Cardiac muscle cell (in vitro differentiated cells and primary cell): ENCODE results near the gene DHX38. TPM values are rescaled to one million over a fixed set of nuclear protein-coding genes. Genes with fewer than 3 reads are reported as not detected.

Source experiments
- DNase-seq, 2 donors: peaks; one replicate each; pipeline versions ENCODE4 v3.0.0 to v3.0.0-alpha.2; 2010 to 2017; ENCODE audit warnings: low read depth in 1 of 2, low spot score in 1 of 2
- H3K27ac ChIP-seq: fragments of 200-600 bp; sonication (generic); 2 replicates; pipeline ENCODE4 v1.5.1; 2016
- H3K27me3 ChIP-seq: fragments of 200-600 bp; sonication (generic); 2 replicates; pipeline ENCODE4 v1.6.0; 2016; ENCODE audit warnings: control low read depth
- H3K36me3 ChIP-seq: fragments of 200-600 bp; sonication (generic); 2 replicates; pipeline ENCODE4 v1.5.1; 2016; ENCODE audit warnings: control low read depth
- H3K4me1 ChIP-seq: fragments of 200-600 bp; sonication (generic); 2 replicates; pipeline ENCODE4 v1.8.1; 2017; ENCODE audit warnings: low read depth, mild to moderate bottlenecking, mixed run types
- H3K4me3 ChIP-seq: fragments of 200-600 bp; sonication (generic); 2 replicates; pipeline ENCODE4 v1.5.1; 2016; ENCODE audit warnings: mild to moderate bottlenecking
- H3K9me3 ChIP-seq: fragments of 200-600 bp; sonication (generic); 2 replicates; pipeline ENCODE4 v1.5.1; 2017; ENCODE audit warnings: low read depth, mild to moderate bottlenecking, control low read depth
- polyA plus RNA-seq: library from polyadenylated mRNA; unstranded; fragments of >200 nt; fragmentation: Nextera tagmentation; extraction: Ambion mirVana; gene quantifications from 2 replicates; pipeline ENCODE4 v1.2.1, GENCODE V29; 2016
- total RNA-seq: library from RNA; depleted of rRNA; stranded (reverse); fragments of >200 nt; gene quantifications from 2 replicates; pipeline ENCODE4 v1.2.3, GENCODE V29; 2016
- TF ChIP-seq, protein P1 (sequence below): IDR thresholded peaks from 2 replicates; pipeline ENCODE4 v1.5.1; 2012; ENCODE audit warnings: low read depth, mild to moderate bottlenecking, low read length

DHX38 gene
- total and polyA plus RNA-seq, 2 experiments from 2014 or later: 26.2 to 39.4 TPM

DNA sequence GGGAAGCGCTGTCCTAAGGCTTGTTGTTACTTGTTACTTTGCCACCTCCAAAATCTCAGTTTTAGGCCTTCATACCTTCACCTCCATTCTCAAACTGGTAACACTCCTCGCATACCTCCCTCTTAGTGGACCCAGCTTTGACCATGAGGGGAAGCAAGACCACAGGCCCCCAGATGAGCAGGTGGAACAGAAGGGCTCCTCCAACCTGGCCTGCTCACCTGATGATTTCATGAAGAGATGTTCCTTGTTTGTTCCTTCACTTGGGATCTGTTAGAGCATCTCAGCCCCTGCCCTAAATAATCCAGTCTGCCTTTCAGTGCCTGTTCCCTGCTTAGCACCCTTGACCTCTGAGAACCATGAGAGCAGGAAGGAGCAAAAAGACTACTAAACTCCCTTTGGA lies 28.7 kb downstream of the DHX38 start:
- no peaks in the 10 kb centered on the region for H3K27me3 ChIP-seq
- H3K9me3 ChIP-seq: no peaks in the 10 kb centered on the region
- no peak for DNase-seq
- TF ChIP-seq, protein P1, sequence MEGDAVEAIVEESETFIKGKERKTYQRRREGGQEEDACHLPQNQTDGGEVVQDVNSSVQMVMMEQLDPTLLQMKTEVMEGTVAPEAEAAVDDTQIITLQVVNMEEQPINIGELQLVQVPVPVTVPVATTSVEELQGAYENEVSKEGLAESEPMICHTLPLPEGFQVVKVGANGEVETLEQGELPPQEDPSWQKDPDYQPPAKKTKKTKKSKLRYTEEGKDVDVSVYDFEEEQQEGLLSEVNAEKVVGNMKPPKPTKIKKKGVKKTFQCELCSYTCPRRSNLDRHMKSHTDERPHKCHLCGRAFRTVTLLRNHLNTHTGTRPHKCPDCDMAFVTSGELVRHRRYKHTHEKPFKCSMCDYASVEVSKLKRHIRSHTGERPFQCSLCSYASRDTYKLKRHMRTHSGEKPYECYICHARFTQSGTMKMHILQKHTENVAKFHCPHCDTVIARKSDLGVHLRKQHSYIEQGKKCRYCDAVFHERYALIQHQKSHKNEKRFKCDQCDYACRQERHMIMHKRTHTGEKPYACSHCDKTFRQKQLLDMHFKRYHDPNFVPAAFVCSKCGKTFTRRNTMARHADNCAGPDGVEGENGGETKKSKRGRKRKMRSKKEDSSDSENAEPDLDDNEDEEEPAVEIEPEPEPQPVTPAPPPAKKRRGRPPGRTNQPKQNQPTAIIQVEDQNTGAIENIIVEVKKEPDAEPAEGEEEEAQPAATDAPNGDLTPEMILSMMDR: no peak
- H3K4me1 ChIP-seq: no peaks in the 10 kb centered on the region
- H3K4me3 ChIP-seq: no peak overlapping the region
- no peak overlapping the region for H3K27ac ChIP-seq
- no peaks in the 10 kb centered on the region for H3K36me3 ChIP-seq

DNA sequence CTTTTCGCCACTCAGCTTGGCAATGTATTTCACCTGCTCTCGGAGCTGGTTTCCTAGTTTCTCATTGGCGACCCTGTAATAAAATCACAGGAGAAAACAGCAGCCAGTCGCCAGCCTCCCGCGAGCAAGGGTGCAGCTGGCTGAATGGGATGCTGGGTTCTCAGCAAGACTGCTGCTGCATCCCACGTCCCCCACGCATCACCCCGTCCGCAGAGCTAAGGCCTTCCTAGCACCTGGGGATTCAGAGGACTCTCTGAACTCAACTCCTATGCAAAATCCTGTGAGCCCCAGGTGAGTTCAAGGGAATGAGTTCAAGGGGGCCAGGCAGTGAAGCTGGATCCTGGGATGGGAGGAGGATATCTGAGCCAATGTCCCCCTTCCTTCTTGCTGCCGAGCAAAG lies 29.3 kb downstream of the DHX38 start:
- Histone ChIP-seq H3K4me1 (no peaks in the 10 kb centered on the region), H3K9me3 (no peaks in the 10 kb centered on the region), H3K36me3 (no peaks in the 10 kb centered on the region), H3K27ac (no peak overlapping the region), H3K4me3 (no peak overlapping the region), H3K27me3 (no peaks in the 10 kb centered on the region)
- no peak for DNase-seq
- TF ChIP-seq, protein P1: no peak

DNA sequence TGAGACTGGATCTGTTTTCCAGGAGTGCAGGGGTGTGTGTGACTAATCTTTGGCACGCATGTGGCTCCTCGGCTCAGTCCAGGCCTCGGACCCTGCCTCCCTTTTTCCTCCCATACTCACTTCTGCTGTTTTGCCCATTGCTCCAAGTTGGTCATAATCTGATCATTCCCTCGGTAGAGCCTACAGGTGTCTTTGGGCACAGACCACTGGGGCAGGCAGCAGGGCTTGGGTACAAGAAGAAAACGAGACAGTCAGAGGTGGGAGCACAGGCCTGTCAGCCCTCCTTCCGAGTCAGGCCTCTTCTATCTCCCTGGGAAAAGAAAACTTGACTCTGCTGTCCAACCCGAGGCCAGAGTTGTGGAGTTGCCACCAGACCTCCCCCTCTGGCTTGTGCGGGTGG lies 29.8 kb downstream of the DHX38 start:
- Histone ChIP-seq H3K36me3 (no peaks in the 10 kb centered on the region), H3K4me3 (no peak overlapping the region), H3K9me3 (no peaks in the 10 kb centered on the region), H3K27ac (no peak overlapping the region), H3K27me3 (no peaks in the 10 kb centered on the region), H3K4me1 (no peaks in the 10 kb centered on the region)
- TF ChIP-seq, protein P1: no peak
- DNase-seq: no peak

DNA sequence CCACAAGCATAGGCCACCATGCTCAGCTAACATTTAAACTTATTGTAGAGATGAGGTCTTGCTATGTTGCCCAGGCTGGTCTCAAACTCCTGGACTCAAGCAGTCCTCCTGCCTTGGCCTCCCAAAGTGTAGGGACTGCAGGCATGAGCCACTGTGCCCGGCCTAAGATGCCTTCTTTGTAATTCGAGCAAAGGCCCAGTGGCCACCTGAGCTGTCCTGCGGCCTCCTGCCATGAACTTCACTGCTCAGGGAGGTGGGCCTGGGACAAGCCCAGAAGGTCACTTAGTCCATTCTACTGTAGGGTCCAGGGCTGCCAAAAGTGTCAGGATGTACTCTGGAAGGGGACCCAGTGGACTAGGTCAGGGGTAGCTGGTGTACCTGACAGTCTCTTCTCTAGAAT lies 30.5 kb downstream of the DHX38 start:
- TF ChIP-seq, protein P1: no peak
- Histone ChIP-seq H3K9me3 (no peaks in the 10 kb centered on the region), H3K4me1 (no peaks in the 10 kb centered on the region), H3K36me3 (no peaks in the 10 kb centered on the region), H3K27me3 (no peaks in the 10 kb centered on the region), H3K4me3 (no peak overlapping the region), H3K27ac (no peak overlapping the region)
- DNase-seq: no peak

DNA sequence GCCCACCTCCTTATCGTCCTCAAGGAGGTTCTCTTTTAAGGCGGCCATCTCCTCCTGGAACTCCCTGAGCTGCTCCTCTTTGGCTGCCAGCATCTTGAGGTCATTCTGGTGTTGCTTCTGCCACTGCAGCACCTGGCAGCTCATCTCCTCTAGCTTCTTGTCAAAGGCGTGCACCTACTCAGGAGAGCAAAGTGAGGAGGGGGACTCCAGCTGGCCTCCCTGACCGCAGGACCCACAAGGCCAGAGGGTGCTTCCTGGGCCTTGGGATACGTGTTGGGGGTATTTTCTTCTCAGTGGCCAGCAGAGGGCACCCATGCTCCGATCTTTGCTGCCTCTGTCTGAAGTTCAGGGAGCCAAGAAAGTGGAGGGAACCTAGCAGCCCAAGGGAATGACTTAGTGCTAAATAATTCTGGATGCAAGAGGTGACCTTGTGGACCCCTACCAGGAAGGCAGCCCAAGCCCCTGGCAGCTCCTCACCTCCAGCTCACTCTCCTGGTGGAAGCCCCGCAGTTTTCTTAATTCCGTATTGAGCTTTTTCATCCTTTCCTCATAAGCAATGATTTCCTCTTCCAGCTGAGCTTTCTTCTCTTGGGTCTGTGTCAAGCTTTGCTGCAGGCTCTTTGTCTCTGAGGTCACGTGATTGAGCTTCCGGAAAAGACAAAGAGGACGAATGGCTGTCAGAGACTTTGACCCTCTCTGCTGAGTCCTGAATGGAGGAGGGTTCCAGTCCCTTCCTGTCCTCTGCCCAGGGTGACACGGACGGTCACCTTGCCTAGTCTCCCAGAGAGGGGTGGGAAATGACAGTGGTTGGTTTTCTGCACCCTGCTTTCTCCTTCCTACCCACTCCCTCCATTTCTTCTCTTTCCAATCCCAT lies 31.4 kb downstream of the DHX38 start:
- Histone ChIP-seq H3K4me3 (no peak overlapping the region), H3K36me3 (no peaks in the 10 kb centered on the region), H3K4me1 (no peaks in the 10 kb centered on the region), H3K9me3 (no peaks in the 10 kb centered on the region), H3K27ac (no peak overlapping the region), H3K27me3 (no peaks in the 10 kb centered on the region)
- TF ChIP-seq, protein P1: peak; percentile 80
- peak; percentile 75 to 87 for DNase-seq
